ENCODE results near the gene SMAD4.
"Not testable (repeated sequence)": the region's sequence is repeated elsewhere in the genome, so short reads cannot be mapped to it uniquely, and the experiment has no call there.

SMAD4 gene

DNA sequence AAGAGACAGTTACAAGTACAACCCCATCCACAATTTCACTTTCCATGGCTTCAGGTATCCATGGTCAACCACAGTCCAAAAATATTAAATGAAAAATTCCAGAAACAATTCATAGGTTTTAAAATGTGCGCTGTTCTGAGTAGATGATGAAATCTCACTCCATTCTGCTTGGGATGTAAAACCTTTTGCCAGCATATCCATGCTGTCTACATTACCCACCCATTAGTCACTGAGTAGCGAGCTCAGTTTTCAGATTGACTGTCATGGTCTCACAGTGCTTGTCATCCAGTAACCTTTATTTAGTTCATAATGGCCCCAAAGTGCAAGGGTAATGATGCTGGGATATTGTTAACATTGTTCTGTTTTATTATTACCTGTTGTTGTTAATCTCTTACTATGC is 40.5 kb downstream of the SMAD4 start:
- no peak for DNase-seq (ENCODE audit: low read depth)

GRCh38 chr18:51072586-51073313 is 42.7 kb downstream of the SMAD4 start:
- DNase-seq (ENCODE audit: low read depth), result no peak

- DNase-seq (ENCODE audit: low read depth), result no peak
Measured at GRCh38 chr18:51074605-51075004, 44.6 kb downstream of the SMAD4 start.

- no peak for DNase-seq (ENCODE audit: low read depth)
Measured at GRCh38 chr18:51076503-51076902, 46.5 kb downstream of the SMAD4 start.

GRCh38 chr18:51077217-51077616 is 47.2 kb downstream of the SMAD4 start:
- DNase-seq (ENCODE audit: low read depth), result no peak

- DNase-seq (ENCODE audit: low read depth), result no peak
Measured at GRCh38 chr18:51078026-51078425, 48.0 kb downstream of the SMAD4 start.

DNA sequence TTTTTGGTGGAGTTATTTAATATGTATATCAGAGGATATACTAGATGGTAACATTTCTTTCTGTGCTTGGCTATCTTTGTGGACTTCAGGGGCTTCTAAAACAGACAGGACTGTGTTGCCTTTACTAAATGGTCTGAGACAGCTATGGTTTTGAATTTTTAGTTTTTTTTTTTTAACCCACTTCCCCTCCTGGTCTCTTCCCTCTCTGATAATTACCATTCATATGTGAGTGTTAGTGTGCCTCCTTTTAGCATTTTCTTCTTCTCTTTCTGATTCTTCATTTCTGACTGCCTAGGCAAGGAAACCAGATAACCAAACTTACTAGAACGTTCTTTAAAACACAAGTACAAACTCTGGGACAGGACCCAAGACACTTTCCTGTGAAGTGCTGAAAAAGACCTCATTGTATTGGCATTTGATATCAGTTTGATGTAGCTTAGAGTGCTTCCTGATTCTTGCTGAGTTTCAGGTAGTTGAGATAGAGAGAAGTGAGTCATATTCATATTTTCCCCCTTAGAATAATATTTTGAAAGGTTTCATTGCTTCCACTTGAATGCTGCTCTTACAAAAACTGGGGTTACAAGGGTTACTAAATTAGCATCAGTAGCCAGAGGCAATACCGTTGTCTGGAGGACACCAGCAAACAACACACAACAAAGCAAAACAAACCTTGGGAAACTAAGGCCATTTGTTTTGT is 52.7 kb downstream of the SMAD4 start:
- no peak for DNase-seq (ENCODE audit: low read depth)

GRCh38 chr18:51083398-51083797 is 53.4 kb downstream of the SMAD4 start:
- DNase-seq (ENCODE audit: low read depth), result no peak

DNA sequence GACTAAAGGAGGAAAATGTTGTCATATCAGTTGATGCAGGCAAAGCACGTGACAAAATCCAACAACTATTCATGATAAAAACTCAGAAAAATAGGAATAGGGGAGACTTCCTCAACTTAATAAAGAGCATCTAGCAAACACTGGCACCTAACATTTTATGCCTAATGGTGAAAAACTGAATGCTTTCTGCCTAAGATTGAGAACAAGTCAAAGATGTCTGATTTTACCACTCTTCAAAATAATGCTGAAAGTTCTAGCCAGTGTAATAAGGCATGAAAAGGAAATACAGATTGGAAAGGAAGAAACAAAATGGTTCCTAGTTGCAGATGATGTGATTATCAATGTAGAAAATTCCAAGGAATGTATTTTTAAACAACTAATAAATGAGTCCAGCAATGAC is 58.4 kb downstream of the SMAD4 start:
- no peak for DNase-seq (ENCODE audit: low read depth)

- DNase-seq (ENCODE audit: low read depth), result no peak
Measured at GRCh38 chr18:51089691-51090090, 59.7 kb downstream of the SMAD4 start.

DNA sequence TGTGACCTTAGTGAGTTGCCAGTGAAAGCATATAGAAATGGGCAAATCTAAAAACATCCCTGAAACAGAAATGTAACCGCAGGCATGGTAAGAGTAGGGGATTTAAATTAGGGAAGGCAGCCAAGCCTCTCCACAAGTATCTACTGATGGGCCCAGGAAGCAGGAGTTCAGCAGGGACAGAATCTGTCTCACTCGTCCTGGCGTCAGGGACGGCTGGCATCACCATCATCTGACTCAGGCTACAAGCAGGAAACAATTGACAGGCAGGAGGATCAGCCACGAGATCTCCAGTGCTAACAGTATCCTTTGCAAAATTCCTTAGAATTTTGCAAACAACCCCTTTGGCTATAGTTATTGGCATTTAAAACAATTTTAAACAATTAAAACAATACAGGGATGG is 61.3 kb downstream of the SMAD4 start:
- DNase-seq (ENCODE audit: low read depth), result no peak

- DNase-seq (ENCODE audit: low read depth), result no peak
Measured at GRCh38 chr18:51092117-51092516, 62.1 kb downstream of the SMAD4 start.

DNA sequence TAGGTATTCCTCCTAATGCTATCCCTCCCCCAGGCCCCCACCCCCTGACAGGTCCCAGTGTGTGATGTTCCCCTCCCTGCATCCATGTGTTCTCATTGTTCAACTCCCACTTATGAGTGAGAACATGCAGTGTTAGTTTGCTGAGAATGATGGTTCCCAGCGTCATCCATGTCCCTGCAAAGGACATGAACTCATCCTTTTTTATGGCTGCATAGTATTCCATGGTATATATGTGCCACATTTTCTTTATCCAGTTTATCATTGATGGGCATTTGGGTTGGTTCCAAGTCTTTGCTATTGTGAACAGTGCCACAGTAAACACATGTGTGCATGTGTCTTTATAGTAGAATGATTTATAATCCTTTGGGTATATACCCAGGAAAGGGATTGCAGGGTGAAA is 63.0 kb downstream of the SMAD4 start:
- DNase-seq (ENCODE audit: low read depth), result not testable (repeated sequence)

DNA sequence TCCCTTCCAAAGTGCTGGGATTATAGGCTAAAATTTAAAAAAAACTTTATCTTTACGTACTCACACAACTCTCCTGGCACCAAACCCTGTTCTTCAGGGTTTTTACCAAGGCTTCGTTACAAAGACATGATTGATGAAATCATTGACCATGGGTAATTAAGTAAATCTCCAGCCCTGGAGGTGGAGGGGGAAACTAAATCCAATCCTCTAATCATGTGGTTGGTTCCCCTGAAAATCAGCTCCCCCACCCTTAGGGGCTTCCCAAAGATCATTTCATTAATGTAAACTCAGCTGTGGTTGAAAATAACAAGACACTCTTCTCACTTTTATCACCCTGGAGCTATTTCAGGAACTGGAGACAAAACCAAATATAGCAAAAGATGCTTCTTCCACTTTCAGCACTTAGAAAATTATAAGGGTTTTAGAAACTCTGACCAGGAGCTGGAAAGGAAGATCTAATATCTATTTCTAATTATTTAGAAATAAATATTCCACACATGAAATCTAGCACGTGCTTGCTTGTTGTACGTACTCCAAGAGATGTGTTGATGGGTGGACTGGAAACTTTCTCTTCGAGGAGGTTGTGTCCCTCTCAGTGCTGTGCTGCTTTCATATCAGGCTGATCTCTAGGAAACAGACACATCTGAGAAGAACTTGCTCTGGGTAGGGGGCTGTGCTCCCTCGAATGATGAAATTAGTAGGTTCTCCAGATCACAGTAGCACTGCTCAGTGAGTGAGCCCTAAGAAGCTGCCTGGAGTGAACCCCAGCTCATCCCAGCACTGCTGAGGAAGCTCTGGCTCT is 67.2 kb downstream of the SMAD4 start:
- no peak for DNase-seq (ENCODE audit: low read depth)

DNA sequence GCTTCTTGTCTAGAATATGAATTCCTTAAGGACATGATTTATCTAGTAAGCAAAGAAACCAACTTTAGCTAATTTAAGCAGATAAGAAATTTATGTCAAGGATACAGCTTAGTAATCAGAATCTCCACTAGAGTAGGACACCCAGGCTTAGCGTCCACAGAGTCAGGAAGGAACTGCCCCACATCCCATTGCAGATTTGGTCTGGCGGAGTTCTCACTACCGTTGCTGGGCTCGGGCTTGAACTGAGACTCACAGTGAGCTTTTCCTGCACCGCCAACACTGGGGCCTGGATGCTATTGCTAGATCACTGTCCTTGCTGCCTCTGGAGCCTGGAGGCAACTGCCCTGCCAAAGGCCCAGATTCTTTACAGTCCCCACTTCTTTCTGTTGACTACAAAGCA is 68.1 kb downstream of the SMAD4 start:
- no peak for DNase-seq (ENCODE audit: low read depth)

DNA sequence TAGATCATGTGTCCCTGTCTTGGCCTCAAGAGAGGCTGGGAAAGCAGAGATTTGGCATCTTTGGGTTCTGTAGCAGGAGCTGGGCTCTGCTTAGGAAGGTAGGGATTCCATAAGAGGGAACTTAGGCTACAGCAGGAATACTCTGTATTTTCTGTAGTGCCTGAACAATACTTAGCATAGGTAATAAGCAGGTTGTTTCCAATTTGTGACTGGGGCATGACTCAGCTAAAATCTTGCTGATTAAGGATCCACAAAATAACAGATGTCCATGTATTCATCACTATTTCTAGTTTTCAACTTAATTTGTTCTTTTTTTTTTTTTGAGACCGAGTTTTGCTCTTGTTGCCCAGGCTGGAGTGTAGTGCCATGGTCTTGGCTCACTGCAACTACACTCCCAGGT is 68.5 kb downstream of the SMAD4 start:
- DNase-seq (ENCODE audit: low read depth), result no peak

DNA sequence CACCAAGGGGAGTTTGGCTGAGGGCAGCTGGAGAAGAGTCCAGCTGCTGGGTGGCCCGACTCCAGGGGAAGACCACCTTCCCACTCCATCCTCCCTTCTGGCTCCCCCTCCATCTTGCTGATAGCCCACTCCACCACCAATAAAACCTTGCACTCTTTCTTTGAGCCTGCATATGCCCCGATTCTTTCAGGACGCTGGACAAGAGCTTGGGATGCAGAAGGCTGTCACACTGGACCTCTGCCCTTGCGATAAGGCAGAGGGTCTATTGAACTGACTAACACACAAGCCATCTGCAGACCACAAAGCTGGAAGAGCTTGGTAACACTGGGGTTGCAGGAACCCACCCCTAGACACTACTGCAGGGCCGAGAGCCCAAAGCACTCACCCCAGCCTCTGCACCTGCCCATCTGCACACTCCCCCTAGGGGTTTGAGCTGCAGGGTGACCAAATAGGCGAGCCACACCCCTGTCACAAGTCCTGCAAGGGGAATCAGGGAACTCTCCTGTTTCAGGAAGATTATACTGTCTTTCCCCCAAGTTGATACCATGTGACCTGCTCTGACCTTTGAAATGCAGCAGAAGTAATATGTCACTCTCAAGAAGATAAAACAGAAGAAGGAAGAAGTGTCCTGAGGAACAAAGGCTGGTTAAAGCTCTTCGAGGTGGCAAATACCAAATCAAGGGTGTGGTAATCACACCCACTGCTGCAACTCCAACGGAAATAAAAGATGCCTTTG is 70.5 kb downstream of the SMAD4 start:
- no peak for DNase-seq (ENCODE audit: low read depth)

GRCh38 chr18:51107082-51107481 is 77.1 kb downstream of the SMAD4 start:
- DNase-seq (ENCODE audit: low read depth), result no peak

DNA sequence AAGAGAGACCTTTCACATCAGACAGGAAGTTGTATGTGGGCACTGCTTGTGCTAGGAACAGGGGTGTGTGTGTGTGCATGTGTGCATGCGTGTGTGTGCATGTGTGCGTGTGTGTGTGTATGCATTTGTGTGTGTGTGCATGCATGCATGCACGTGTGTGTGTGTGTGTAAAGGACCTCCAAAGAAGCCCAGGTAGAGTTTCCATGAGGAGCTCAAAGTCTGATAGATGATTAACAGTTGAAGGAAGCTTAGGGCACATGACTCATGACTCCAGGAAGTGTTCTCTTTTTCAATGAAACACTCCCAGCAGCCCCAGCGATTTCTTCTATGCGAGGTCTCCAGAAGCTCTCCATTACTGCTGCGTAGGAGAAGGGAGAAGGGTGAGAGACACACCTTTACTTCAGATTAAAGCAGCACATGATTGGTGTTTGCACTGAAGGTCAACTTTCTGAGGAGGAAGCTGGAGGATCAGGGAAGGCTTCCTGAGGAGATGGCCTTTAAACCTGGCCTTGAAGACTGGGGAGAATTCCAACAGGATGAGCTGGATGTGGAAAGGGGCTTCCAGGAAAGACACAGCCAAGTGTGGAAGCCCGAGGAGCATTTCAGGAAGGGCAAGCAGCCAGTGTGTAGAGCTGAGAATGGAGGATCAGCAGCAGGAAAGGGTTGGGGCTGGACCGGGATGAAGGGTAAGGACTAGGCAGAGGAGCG is 77.7 kb downstream of the SMAD4 start:
- DNase-seq (ENCODE audit: low read depth), result no peak

DNA sequence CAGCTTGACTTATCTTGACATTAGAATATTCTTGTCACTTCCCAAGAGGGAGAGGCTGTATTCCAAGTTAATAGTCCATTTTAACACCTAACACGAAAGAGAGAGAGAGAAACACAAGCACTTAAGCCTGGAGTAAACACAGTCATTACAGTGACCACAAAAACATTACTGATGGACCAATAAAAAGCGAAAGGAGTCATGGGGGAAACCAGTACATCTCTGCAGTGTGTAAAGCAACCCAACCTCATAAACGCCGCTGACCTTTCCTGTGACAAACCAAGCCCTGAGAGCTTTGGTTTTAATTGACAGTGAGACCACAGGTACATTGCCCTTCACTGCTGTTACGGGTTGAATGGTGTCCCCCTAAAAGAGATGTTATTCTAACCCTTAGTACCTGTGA is 78.3 kb downstream of the SMAD4 start:
- no peak for DNase-seq (ENCODE audit: low read depth)

DNA sequence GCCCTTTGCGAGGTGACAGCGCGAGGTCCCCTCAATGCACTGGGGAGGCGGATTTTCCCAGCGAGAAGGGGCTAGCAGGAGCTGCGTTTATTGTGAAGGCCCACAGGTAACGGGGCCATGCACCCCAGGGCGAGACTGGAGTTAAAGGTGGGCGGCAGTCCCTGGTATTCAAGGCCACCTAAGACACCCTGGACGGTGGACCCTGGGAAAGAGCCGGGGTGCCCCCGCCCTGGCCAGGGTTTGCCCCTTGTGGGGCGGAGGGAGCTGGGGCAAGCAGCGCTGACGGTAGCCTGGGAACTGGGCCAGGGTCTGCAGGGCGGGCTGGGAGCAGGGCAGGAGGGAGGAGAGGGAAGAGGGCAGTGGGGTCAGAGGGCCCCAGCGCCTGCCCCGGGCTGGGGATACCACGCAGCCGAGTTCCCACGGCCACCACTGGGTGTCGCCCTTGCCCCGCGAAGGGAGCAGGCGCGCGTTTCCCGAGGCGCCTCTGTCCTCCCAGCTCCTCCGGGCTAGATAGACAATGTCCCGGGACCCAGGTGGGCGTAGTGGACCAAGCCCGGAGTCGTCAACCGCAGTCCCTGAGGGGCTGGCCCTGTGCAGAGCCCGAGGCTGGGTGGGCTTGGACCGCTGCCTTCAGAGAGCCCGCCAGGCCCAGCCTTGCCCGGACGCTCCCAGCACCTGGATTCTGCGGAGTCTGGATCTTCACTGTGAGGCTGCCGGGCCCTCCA is 80.2 kb downstream of the SMAD4 start:
- DNase-seq (ENCODE audit: low read depth), result peak; percentile 34
